HepG2 (cell line): ENCODE results near the gene GTF2H4. TPM values are rescaled to one million over a fixed set of nuclear protein-coding genes. Genes with fewer than 3 reads are reported as not detected.
A peak's percentile ranks its signal among the peaks of the same experiment; 100 is the strongest.

Experiments used
- ATAC-seq: fragments of 200-7000 bp; cut with Tn5 transposase; 3 replicates; pipeline ENCODE4 v1.9.1; 2020; ENCODE audit warnings: mild to moderate bottlenecking, moderate library complexity
- BruUV-seq: library from RNA; stranded (reverse); fragments of 400-500 nt; replicated peaks from 2 replicates; lab custom pipeline; 2021; lab: Mats Ljungman, UMichigan
- CTCF ChIA-PET: fragments of 300-600 bp; formaldehyde crosslinking; extraction: SDS; loops from one replicate; lab custom pipeline; 2021; ENCODE audit warnings: low total read pairs, inconsistent platforms, low intra/inter-chr PET ratio; lab: Yijun Ruan, JAX
- POLR2A ChIA-PET: fragments of 350-600 bp; sonication (Branson Sonifier 250); formaldehyde crosslinking; loops from one replicate; lab custom pipeline; 2020; ENCODE audit warnings: antibody characterized with exemption, inconsistent platforms; lab: Yijun Ruan, JAX
- DNase-seq: peaks from one replicate; pipeline ENCODE4 v3.0.0-alpha.2; 2015; ENCODE audit warnings: low spot score
- FAIRE-seq: peaks from 3 replicates; lab custom pipeline; 2011; peaks lifted over from hg19 to GRCh38; lab: Jason Lieb, UNC
- H2AFZ ChIP-seq: one replicate; pipeline ENCODE4 v1.6.1; 2011; ENCODE audit warnings: low read length, inconsistent platforms
- H3K27ac ChIP-seq: fragments of 300-600 bp; 3 replicates; pipeline ENCODE4 v1.8.0; 2011; ENCODE audit warnings: mixed run types, mild to moderate bottlenecking, mixed read lengths, low read length, inconsistent platforms; ENCODE audit not compliant: insufficient read depth; ENCODE audit errors: extremely low read length
- H3K27me3 ChIP-seq, 2 experiments: fragments of 200-600 bp in 1 of 2; 2 replicates in 1 of 2; 3 replicates in 1 of 2; pipeline versions ENCODE4 v1.6.0 to v1.8.0; 2011; ENCODE audit warnings: low read length in 2 of 2, mild to moderate bottlenecking in 2 of 2, moderate library complexity in 2 of 2, inconsistent platforms in 1 of 2; ENCODE audit not compliant: insufficient read depth in 2 of 2, control insufficient read depth in 1 of 2
- H3K36me3 ChIP-seq, 2 experiments: fragments of 200-600 bp in 1 of 2; replicated peaks in 1 of 2; 2 replicates in 1 of 2; 3 replicates in 1 of 2; pipeline versions ENCODE4 v1.5.1 to v1.8.0; 2011; ENCODE audit warnings: low read length in 2 of 2, inconsistent platforms in 1 of 2; ENCODE audit not compliant: insufficient read depth in 2 of 2, control insufficient read depth in 1 of 2
- H3K4me1 ChIP-seq: 2 replicates; pipeline ENCODE4 v1.5.1; 2012; ENCODE audit warnings: low read length, inconsistent platforms; ENCODE audit not compliant: insufficient read depth
- H3K4me2 ChIP-seq: 2 replicates; pipeline ENCODE4 v1.6.0; 2011; ENCODE audit warnings: low read depth, low read length, inconsistent platforms
- H3K4me3 ChIP-seq, 3 experiments: fragments of 200-600 bp in 1 of 3; sonication (generic), shearing (Covaris generic) in 1 of 3; replicated peaks in 1 of 3; 2 replicates each; pipeline ENCODE4 v1.5.1; 2011 to 2016; ENCODE audit warnings: low read length in 3 of 3, inconsistent platforms in 2 of 3, low read depth in 2 of 3, mild to moderate bottlenecking in 2 of 3, control low read depth in 1 of 3, mixed read lengths in 1 of 3; ENCODE audit not compliant: insufficient read depth in 1 of 3
- H3K79me2 ChIP-seq: one replicate; pipeline ENCODE4 v1.6.1; 2011; ENCODE audit warnings: low read length, inconsistent platforms; ENCODE audit not compliant: insufficient read depth
- H3K9ac ChIP-seq: 2 replicates; pipeline ENCODE4 v1.6.0; 2011; ENCODE audit warnings: mild to moderate bottlenecking, low read depth, low read length, inconsistent platforms; ENCODE audit not compliant: insufficient read depth
- H3K9me3 ChIP-seq: 2 replicates; pipeline ENCODE4 v1.5.1; 2012; ENCODE audit warnings: mild to moderate bottlenecking, low read length
- H4K20me1 ChIP-seq: 2 replicates; pipeline ENCODE4 v1.6.0; 2011; ENCODE audit warnings: inconsistent platforms, mild to moderate bottlenecking, low read length, moderate library complexity; ENCODE audit not compliant: insufficient read depth
- ATF7-NPFF ChIP-seq: sonication (generic); formaldehyde crosslinking; IDR thresholded peaks from 2 replicates; pipeline ENCODE4 v1.8.1; 2023; ENCODE audit warnings: mild to moderate bottlenecking, low read depth, missing genetic modification reagents, moderate library complexity
- ERF ChIP-seq: IDR thresholded peaks from 2 replicates; pipeline ENCODE4 v1.6.1; 2018; ENCODE audit warnings: missing biosample characterization, missing genetic modification reagents
- HNF4G ChIP-seq, 2 experiments: sonication (generic) in 1 of 2; formaldehyde crosslinking in 1 of 2; IDR thresholded peaks; 2 replicates each; pipeline versions ENCODE4 v1.4.0 to v1.6.1; 2011 to 2020; ENCODE audit warnings: borderline replicate concordance in 2 of 2, low read depth in 2 of 2, mild to moderate bottlenecking in 2 of 2, low read length in 1 of 2, missing genetic modification reagents in 1 of 2, moderate library complexity in 1 of 2
- KDM4B ChIP-seq: sonication (generic); formaldehyde crosslinking; IDR thresholded peaks from 2 replicates; pipeline ENCODE4 v1.4.0; 2020; ENCODE audit warnings: missing genetic modification reagents
- MTA1 ChIP-seq: sonication (generic); formaldehyde crosslinking; IDR thresholded peaks from 2 replicates; pipeline ENCODE4 v1.4.0; 2020; ENCODE audit warnings: missing genetic modification reagents, mild to moderate bottlenecking, borderline replicate concordance
- ZNF335 ChIP-seq: sonication (generic); formaldehyde crosslinking; IDR thresholded peaks from 2 replicates; pipeline ENCODE4 v1.4.0; 2020; ENCODE audit warnings: missing genetic modification reagents
- ZNF34 ChIP-seq: sonication (generic); formaldehyde crosslinking; IDR thresholded peaks from 2 replicates; pipeline ENCODE4 v1.4.0; 2020; ENCODE audit warnings: mild to moderate bottlenecking, missing genetic modification reagents, borderline replicate concordance
- ZNF550 ChIP-seq: sonication (generic); formaldehyde crosslinking; IDR thresholded peaks from 2 replicates; pipeline ENCODE4 v1.4.0; 2020; ENCODE audit warnings: mild to moderate bottlenecking, missing genetic modification reagents, borderline replicate concordance
- ZNF567 ChIP-seq: sonication (generic); formaldehyde crosslinking; IDR thresholded peaks from 2 replicates; pipeline ENCODE4 v1.8.1; 2023; ENCODE audit warnings: mild to moderate bottlenecking, missing genetic modification reagents, borderline replicate concordance
- ZNF598 ChIP-seq: sonication (generic); formaldehyde crosslinking; IDR thresholded peaks from 2 replicates; pipeline ENCODE4 v1.5.1; 2020; ENCODE audit warnings: mild to moderate bottlenecking, missing genetic modification reagents, borderline replicate concordance
- ZNF83 ChIP-seq: sonication (generic); formaldehyde crosslinking; IDR thresholded peaks from 2 replicates; pipeline ENCODE4 v1.4.0; 2020; ENCODE audit warnings: missing genetic modification reagents, mild to moderate bottlenecking, borderline replicate concordance
- WGBS: methylation state at CpG from one replicate; pipeline ENCODE4 v1.1.6; 2017; ENCODE audit warnings: low lambda C conversion rate; 5-methylcytosine and 5-hydroxymethylcytosine counted together
- in situ Hi-C: cut with HindIII; loops from 2 replicates; pipeline ENCODE4 v1.10.0; 2017; ENCODE audit warnings: low pct_unique_long_range_greater_than_20kb; ENCODE audit not compliant: extremely low pct_ligation_motif_present
- intact Hi-C: fragments of 100-400 bp; cut with micrococcal nuclease; formaldehyde crosslinking; loops from one replicate; pipeline ENCODE4 v1.10.0; 2022; ENCODE audit not compliant: unreplicated experiment
- polyA plus RNA-seq, 8 experiments: library from polyadenylated mRNA; depleted of rRNA in 3 of 8; stranded (reverse) in 7 of 8; unstranded in 1 of 8; fragments of >200 nt; fragmentation: Illumina TruSeq in 4 of 8; extraction: Trizol in 4 of 8; gene quantifications; 2 replicates each; pipeline versions ENCODE4 v1.2.1 to v1.2.3, GENCODE V29; 2011 to 2016; ENCODE audit warnings: low read depth in 4 of 8, missing spikeins in 1 of 8, mixed read lengths in 1 of 8; ENCODE audit not compliant: insufficient read depth in 1 of 8
- total RNA-seq, 5 experiments: library from RNA; depleted of rRNA; stranded (reverse); fragments of >200 nt; fragmentation: Illumina TruSeq; extraction: Trizol; gene quantifications; 2 replicates each; pipeline ENCODE4 v1.2.3, GENCODE V29; 2016; ENCODE audit warnings: low read depth in 1 of 5
- TF ChIP-seq, protein P1 (sequence below), 2 experiments: sonication (generic) in 1 of 2; formaldehyde crosslinking in 1 of 2; IDR thresholded peaks; 2 replicates each; pipeline versions ENCODE4 v1.5.1 to v1.6.1; 2011 to 2020; ENCODE audit warnings: borderline replicate concordance in 1 of 2, low read depth in 1 of 2, low read length in 1 of 2, mild to moderate bottlenecking in 1 of 2, missing genetic modification reagents in 1 of 2, moderate library complexity in 1 of 2

Gene GTF2H4
- total and polyA plus RNA-seq, 2 of the 13 experiments (the other 11 are each of a cell fraction or from before 2014, with no cell fraction given), result 15.9 to 49.3 TPM

DNA sequence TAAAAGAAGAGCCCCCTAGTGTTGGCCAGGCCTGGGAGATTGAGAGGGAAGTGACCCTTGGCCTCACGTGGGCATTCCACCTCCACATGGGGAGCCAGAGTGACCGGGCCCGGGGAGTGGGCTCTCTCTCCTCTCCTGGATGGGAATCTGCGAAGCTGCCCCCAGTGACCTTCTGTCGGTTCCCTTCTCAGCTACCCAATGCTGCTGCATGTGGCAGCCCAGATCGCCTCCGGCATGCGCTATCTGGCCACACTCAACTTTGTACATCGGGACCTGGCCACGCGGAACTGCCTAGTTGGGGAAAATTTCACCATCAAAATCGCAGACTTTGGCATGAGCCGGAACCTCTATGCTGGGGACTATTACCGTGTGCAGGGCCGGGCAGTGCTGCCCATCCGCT, 10.1 kb upstream of the GTF2H4 start:
- H3K27me3 ChIP-seq, result no peaks in the 10 kb centered on the region
- no peak overlapping the region for H2AFZ ChIP-seq
- H3K4me3 ChIP-seq, result no peak overlapping the region
- H3K4me1 ChIP-seq, result no peaks in the 10 kb centered on the region
- intact Hi-C loops (no loop called here), in situ Hi-C loops (no loop called here)
- no TSS peak for BruUV-seq
- ATAC-seq, result no peak
- H3K9me3 ChIP-seq, result no peaks in the 10 kb centered on the region
- FAIRE-seq, result no peak
- H3K9ac ChIP-seq, result no peak overlapping the region
- H3K79me2 ChIP-seq, result no peaks in the 10 kb centered on the region
- no peak overlapping the region for H3K4me2 ChIP-seq
- peaks cover 29 to 53% of the 10 kb centered on the region in 2 experiments; a peak in 4 of 5 replicates for H3K36me3 ChIP-seq
- WGBS, result 93% methylated on average over 11 of the region's 16 CpGs
- ChIA-PET POLR2A (no interaction called here), CTCF (no interaction called here)
- DNase-seq, result no peak
- TF ChIP-seq HNF4G (IDR thresholded peaks at IDR 0.05; ENCODE audit: borderline replicate concordance, low read depth, low read length), result 0 out of 2 replicates have a peak, but pooled peaks have one; percentile 6
- no peak for TF ChIP-seq HNF4G (CRISPR knock-in tag; IDR thresholded peaks at IDR 0.05; ENCODE audit: borderline replicate concordance, low read depth)
- TF ChIP-seq ZNF335, result no peak
- H3K27ac ChIP-seq, result no peak overlapping the region
- H4K20me1 ChIP-seq, result no peaks in the 10 kb centered on the region

DNA sequence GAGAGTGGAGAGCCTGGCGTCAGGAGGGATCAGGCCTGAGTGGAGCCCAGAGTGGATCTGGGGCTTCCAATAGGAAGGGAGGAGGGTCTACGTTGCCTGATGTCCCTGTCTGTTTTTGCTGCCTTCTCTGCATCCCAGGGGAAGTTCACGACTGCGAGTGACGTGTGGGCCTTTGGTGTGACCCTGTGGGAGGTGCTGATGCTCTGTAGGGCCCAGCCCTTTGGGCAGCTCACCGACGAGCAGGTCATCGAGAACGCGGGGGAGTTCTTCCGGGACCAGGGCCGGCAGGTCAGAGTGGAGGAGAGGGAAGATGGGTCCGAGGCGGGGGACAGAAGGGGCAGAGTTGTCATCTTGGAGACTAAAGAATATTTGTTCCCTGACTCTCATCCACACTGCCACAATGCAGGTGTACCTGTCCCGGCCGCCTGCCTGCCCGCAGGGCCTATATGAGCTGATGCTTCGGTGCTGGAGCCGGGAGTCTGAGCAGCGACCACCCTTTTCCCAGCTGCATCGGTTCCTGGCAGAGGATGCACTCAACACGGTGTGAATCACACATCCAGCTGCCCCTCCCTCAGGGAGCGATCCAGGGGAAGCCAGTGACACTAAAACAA, 9.2 kb upstream of the GTF2H4 start:
- Histone ChIP-seq H3K4me2 (no peak overlapping the region), H3K4me1 (no peaks in the 10 kb centered on the region), H3K27ac (no peak overlapping the region), H4K20me1 (no peaks in the 10 kb centered on the region), H3K9me3 (no peaks in the 10 kb centered on the region), H3K79me2 (no peaks in the 10 kb centered on the region), H3K27me3 (no peaks in the 10 kb centered on the region), H3K9ac (no peak overlapping the region), H3K36me3 (peaks cover 22 to 46% of the 10 kb centered on the region in 2 experiments; a peak in 4 of 5 replicates), H2AFZ (no peak overlapping the region), H3K4me3 (no peak overlapping the region)
- in situ Hi-C loops, result no loop called here
- 90% methylated on average over 23 of the region's 23 CpGs for WGBS
- no peak for ATAC-seq
- ChIA-PET POLR2A (interaction anchor here (1.5 kb wide), 1 partner anchor 16 kb away, joined by 3 read pairs; no protein-coding TSS in a partner anchor), CTCF (no interaction called here)
- DNase-seq, result no peak
- FAIRE-seq, result no peak
- intact Hi-C loops, result no loop called here
- no TSS peak for BruUV-seq
- TF ChIP-seq ZNF34 (no peak), KDM4B (no peak), ATF7-NPFF (no peak), MTA1 (CRISPR knock-in tag) (no peak), ZNF83 (CRISPR knock-in tag) (no peak), ZNF567 (CRISPR knock-in tag) (no peak), ZNF598 (no peak), ERF (CRISPR knock-in tag) (no peak), ZNF550 (CRISPR knock-in tag) (no peak)
- TF ChIP-seq, protein P1, sequence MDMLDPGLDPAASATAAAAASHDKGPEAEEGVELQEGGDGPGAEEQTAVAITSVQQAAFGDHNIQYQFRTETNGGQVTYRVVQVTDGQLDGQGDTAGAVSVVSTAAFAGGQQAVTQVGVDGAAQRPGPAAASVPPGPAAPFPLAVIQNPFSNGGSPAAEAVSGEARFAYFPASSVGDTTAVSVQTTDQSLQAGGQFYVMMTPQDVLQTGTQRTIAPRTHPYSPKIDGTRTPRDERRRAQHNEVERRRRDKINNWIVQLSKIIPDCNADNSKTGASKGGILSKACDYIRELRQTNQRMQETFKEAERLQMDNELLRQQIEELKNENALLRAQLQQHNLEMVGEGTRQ (IDR thresholded peaks at IDR 0.05; ENCODE audit: low read depth, low read length), result no peak
- TF ChIP-seq, protein P1 (CRISPR knock-in tag; IDR thresholded peaks at IDR 0.05; ENCODE audit: borderline replicate concordance), result no peak
